PC-3 (cell line): ENCODE data around the gene FAM177A1. TPM values are rescaled to one million over a fixed set of nuclear protein-coding genes. Genes with fewer than 3 reads are reported as not detected.
"Not testable (repeated sequence)": the region's sequence is repeated elsewhere in the genome, so short reads cannot be mapped to it uniquely, and the experiment has no call there.

Source experiments
- ATAC-seq: fragments of 200-7000 bp; cut with Tn5 transposase; 2 replicates; pipeline ENCODE4 v1.9.1; 2020; ENCODE audit warnings: mild to moderate bottlenecking, moderate library complexity
- BruUV-seq: library from RNA; stranded (reverse); fragments of 400-500 nt; replicated peaks from 2 replicates; lab custom pipeline; 2021; lab: Mats Ljungman, UMichigan
- CTCF ChIA-PET: fragments of 300-600 bp; sonication (Branson Sonifier 250); formaldehyde crosslinking; loops from one replicate; lab custom pipeline; 2022; ENCODE audit warnings: antibody characterized with exemption; lab: Charles Lee
- POLR2A ChIA-PET: fragments of 300-600 bp; sonication (Branson Sonifier 250); formaldehyde crosslinking; loops from one replicate; lab custom pipeline; 2022; ENCODE audit warnings: antibody characterized with exemption; ENCODE audit not compliant: unreplicated experiment; lab: Charles Lee
- DNase-seq: peaks from one replicate; pipeline ENCODE4 v3.0.0-alpha.2; 2015
- H2AFZ ChIP-seq: fragments of 300-600 bp; sonication (generic); 2 replicates; pipeline ENCODE4 v1.6.0; 2016; ENCODE audit warnings: antibody characterized with exemption, low read length
- H3F3A ChIP-seq: fragments of 300-600 bp; sonication (generic); one replicate; pipeline ENCODE4 v1.6.0; 2017; ENCODE audit warnings: antibody characterized with exemption, low read length, control low read depth, mild to moderate bottlenecking; ENCODE audit not compliant: unreplicated experiment
- H3K27ac ChIP-seq: fragments of 300-600 bp; sonication (generic); 2 replicates; pipeline ENCODE4 v1.5.1; 2016; ENCODE audit warnings: mild to moderate bottlenecking, low read length
- H3K27me3 ChIP-seq: fragments of 300-600 bp; sonication (generic); 2 replicates; pipeline ENCODE4 v1.6.1; 2016; ENCODE audit warnings: low read length, mixed read lengths
- H3K36me3 ChIP-seq: fragments of 300-600 bp; sonication (generic); 2 replicates; pipeline ENCODE4 v1.6.1; 2016; ENCODE audit warnings: low read depth, mixed run types, low read length, mixed read lengths
- H3K4me1 ChIP-seq: fragments of 300-600 bp; sonication (generic); 2 replicates; pipeline ENCODE4 v1.5.1; 2016; ENCODE audit warnings: low read length; ENCODE audit not compliant: insufficient read depth
- H3K4me2 ChIP-seq: fragments of 300-600 bp; sonication (generic); 2 replicates; pipeline ENCODE4 v1.6.0; 2016; ENCODE audit warnings: low read length
- H3K4me3 ChIP-seq: fragments of 300-600 bp; sonication (generic); 2 replicates; pipeline ENCODE4 v1.5.1; 2016; ENCODE audit warnings: mild to moderate bottlenecking, low read length, mixed read lengths
- H3K79me2 ChIP-seq: fragments of 300-600 bp; sonication (generic); 2 replicates; pipeline ENCODE4 v1.6.1; 2017; ENCODE audit warnings: low read length, mixed read lengths
- H3K9ac ChIP-seq: fragments of 300-600 bp; sonication (generic); 2 replicates; pipeline ENCODE4 v1.6.0; 2016; ENCODE audit warnings: mild to moderate bottlenecking, low read length
- H3K9me2 ChIP-seq: fragments of 300-600 bp; sonication (generic); replicated peaks from 2 replicates; pipeline ENCODE4 v1.6.1; 2016; ENCODE audit warnings: mixed run types, low read length, mixed read lengths
- H3K9me3 ChIP-seq: fragments of 300-600 bp; sonication (generic); 2 replicates; pipeline ENCODE4 v1.6.1; 2016; ENCODE audit warnings: low read length, mixed read lengths
- H4K20me1 ChIP-seq: fragments of 300-600 bp; sonication (generic); 2 replicates; pipeline ENCODE4 v1.6.1; 2016; ENCODE audit warnings: low read length, mixed read lengths
- EZH2 ChIP-seq: fragments of 300-600 bp; sonication (generic); IDR thresholded peaks from one replicate; pipeline ENCODE4 v1.6.1; 2017; ENCODE audit warnings: antibody characterized with exemption, mild to moderate bottlenecking, low read length; ENCODE audit not compliant: unreplicated experiment
- EZH2phosphoT487 ChIP-seq: fragments of 300-600 bp; sonication (generic); IDR thresholded peaks from 2 replicates; pipeline ENCODE4 v1.6.1; 2018; ENCODE audit warnings: mild to moderate bottlenecking, antibody characterized with exemption, low read length, borderline replicate concordance
- intact Hi-C: fragments of 100-400 bp; cut with micrococcal nuclease; formaldehyde crosslinking; loops from 2 replicates; pipeline ENCODE4 v1.9.0; 2023
- total RNA-seq: library from RNA; depleted of rRNA; stranded (reverse); fragments of >200 nt; gene quantifications from 2 replicates; pipeline ENCODE4 v1.2.3, GENCODE V29; 2014
- TF ChIP-seq, protein P1 (sequence below): fragments of 300-600 bp; sonication (generic); conservative IDR thresholded peaks from 2 replicates; pipeline ENCODE4 v1.5.1; 2017; ENCODE audit warnings: antibody characterized with exemption, low read depth, mild to moderate bottlenecking, low read length

Gene FAM177A1
- total RNA-seq, 1 experiment from 2014 or later = 36.2 TPM

GRCh38 chr14:35032562-35032961 lies 13.5 kb upstream of the FAM177A1 start:
- H3K4me3 ChIP-seq = no peak overlapping the region
- no peaks in the 10 kb centered on the region for H4K20me1 ChIP-seq
- no peaks in the 10 kb centered on the region for H3K9me3 ChIP-seq
- H2AFZ ChIP-seq = no peak overlapping the region
- no peak overlapping the region for H3K9ac ChIP-seq
- intact Hi-C loops = no loop called here
- TF ChIP-seq EZH2 (no peak), EZH2phosphoT487 (no peak)
- TF ChIP-seq, protein P1, sequence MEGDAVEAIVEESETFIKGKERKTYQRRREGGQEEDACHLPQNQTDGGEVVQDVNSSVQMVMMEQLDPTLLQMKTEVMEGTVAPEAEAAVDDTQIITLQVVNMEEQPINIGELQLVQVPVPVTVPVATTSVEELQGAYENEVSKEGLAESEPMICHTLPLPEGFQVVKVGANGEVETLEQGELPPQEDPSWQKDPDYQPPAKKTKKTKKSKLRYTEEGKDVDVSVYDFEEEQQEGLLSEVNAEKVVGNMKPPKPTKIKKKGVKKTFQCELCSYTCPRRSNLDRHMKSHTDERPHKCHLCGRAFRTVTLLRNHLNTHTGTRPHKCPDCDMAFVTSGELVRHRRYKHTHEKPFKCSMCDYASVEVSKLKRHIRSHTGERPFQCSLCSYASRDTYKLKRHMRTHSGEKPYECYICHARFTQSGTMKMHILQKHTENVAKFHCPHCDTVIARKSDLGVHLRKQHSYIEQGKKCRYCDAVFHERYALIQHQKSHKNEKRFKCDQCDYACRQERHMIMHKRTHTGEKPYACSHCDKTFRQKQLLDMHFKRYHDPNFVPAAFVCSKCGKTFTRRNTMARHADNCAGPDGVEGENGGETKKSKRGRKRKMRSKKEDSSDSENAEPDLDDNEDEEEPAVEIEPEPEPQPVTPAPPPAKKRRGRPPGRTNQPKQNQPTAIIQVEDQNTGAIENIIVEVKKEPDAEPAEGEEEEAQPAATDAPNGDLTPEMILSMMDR = no peak
- no TSS peak for BruUV-seq
- no peak for DNase-seq
- ATAC-seq = no peak
- no peaks in the 10 kb centered on the region for H3K4me1 ChIP-seq
- peaks cover 29% of the 10 kb centered on the region for H3K36me3 ChIP-seq
- no peaks in the 10 kb centered on the region for H3K9me2 ChIP-seq
- no peaks in the 10 kb centered on the region for H3K27me3 ChIP-seq
- H3K4me2 ChIP-seq = no peak overlapping the region
- H3F3A ChIP-seq = no peaks in the 10 kb centered on the region
- H3K79me2 ChIP-seq = no peaks in the 10 kb centered on the region
- CTCF ChIA-PET = no interaction called here
- H3K27ac ChIP-seq = no peak overlapping the region
- POLR2A ChIA-PET = no interaction called here

GRCh38 chr14:35034440-35034833 lies 11.6 kb upstream of the FAM177A1 start:
- no peaks in the 10 kb centered on the region for H3K27me3 ChIP-seq

DNA sequence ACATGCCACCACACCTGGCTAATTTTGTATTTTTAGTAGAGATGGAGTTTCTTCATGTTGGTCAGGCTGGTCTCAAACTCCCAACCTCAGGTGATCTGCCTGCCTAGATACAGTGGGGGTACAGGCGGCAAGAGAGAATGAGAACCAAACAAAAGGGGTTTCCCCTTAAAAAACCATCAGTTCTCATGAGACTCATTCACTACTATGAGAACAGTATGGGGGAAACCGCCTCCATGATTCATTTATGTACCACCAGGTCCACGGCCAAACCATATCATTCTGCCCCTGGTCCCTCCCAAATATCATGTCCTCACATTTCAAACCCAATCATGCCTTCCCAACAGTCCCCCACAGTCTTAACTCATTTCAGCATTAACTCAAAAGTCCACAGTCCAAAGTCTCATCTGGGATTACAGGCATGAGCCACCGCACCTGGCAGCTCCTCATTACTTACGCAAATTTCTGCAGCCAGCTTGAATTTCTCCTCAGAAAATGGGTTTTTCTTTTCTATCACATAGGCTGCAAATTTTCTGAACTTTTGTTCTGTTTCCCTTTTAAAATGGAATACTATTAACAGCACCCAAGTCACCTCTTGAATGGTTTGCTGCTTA lies 11.0 kb upstream of the FAM177A1 start:
- H3K27ac ChIP-seq, ATAC-seq, H4K20me1 ChIP-seq, H2AFZ ChIP-seq, BruUV-seq, H3K4me3 ChIP-seq, H3K27me3 ChIP-seq, H3K9ac ChIP-seq, intact Hi-C loops, POLR2A ChIA-PET, DNase-seq, H3K9me2 ChIP-seq, H3K4me2 ChIP-seq, H3K4me1 ChIP-seq, H3K79me2 ChIP-seq, H3K9me3 ChIP-seq, H3F3A ChIP-seq, CTCF ChIA-PET: not testable (repeated sequence)
- H3K36me3 ChIP-seq = peaks cover 29% of the 10 kb centered on the region

More at GRCh38 chr14:35034440-35034833, 11.6 kb upstream of the FAM177A1 start:
- Histone ChIP-seq H3K4me1 (no peaks in the 10 kb centered on the region), H3K27ac (no peak overlapping the region), H3K4me2 (no peak overlapping the region), H3K4me3 (no peak overlapping the region), H3K79me2 (no peaks in the 10 kb centered on the region), H4K20me1 (no peaks in the 10 kb centered on the region), H3F3A (no peaks in the 10 kb centered on the region), H3K36me3 (peaks cover 29% of the 10 kb centered on the region), H3K9me3 (no peaks in the 10 kb centered on the region), H2AFZ (no peak overlapping the region), H3K9me2 (no peaks in the 10 kb centered on the region), H3K9ac (no peak overlapping the region)
- intact Hi-C loops = no loop called here
- BruUV-seq = no TSS peak
- ChIA-PET POLR2A (no interaction called here), CTCF (no interaction called here)
- TF ChIP-seq EZH2 (no peak), EZH2phosphoT487 (no peak)
- TF ChIP-seq, protein P1 = no peak
- DNase-seq = no peak
- ATAC-seq = no peak

- H3K4me2 ChIP-seq, H3K4me3 ChIP-seq, H3K9me3 ChIP-seq, H3K9ac ChIP-seq, H4K20me1 ChIP-seq, H3K27me3 ChIP-seq, H3K79me2 ChIP-seq, ATAC-seq, H3K27ac ChIP-seq, H3F3A ChIP-seq, POLR2A ChIA-PET, BruUV-seq, H3K4me1 ChIP-seq, DNase-seq, H3K9me2 ChIP-seq, CTCF ChIA-PET, H2AFZ ChIP-seq, intact Hi-C loops: not testable (repeated sequence)
- peaks cover 13% of the 10 kb centered on the region for H3K36me3 ChIP-seq
These were observed 7.8 kb upstream of the FAM177A1 start for GRCh38 chr14:35038312-35038711.
